ENCODE results near the gene MDM2.

- TF ChIP-seq TCF12 (IDR thresholded peaks at IDR 0.05; ENCODE audit: low read depth) (no peak), NFIC (IDR thresholded peaks at IDR 0.05) (no peak), CEBPB (IDR thresholded peaks at IDR 0.05) (no peak), MAX (IDR thresholded peaks at IDR 0.05) (no peak), EP300 (IDR thresholded peaks at IDR 0.05; ENCODE audit: borderline replicate concordance) (no peak), TAF1 (IDR thresholded peaks at IDR 0.05; ENCODE audit: low read depth) (no peak), ZBTB7A (IDR thresholded peaks at IDR 0.05; ENCODE audit: low read depth) (no peak), REST (IDR thresholded peaks at IDR 0.05; ENCODE audit: low read depth) (no peak), TEAD4 (IDR thresholded peaks at IDR 0.05) (no peak)
Observed at GRCh38 chr12:68890701-68891113, 82.7 kb downstream of the MDM2 start.
